GM21360 (cell line): ENCODE measurements around the gene SIX5.

Experiments
- ATAC-seq: cut with Tn5 transposase; IDR thresholded peaks from one replicate; pipeline ENCODE4 v1.9.1; 2021; ENCODE audit warnings: mild to moderate bottlenecking, moderate library complexity; ENCODE audit not compliant: unreplicated experiment

Gene SIX5

DNA sequence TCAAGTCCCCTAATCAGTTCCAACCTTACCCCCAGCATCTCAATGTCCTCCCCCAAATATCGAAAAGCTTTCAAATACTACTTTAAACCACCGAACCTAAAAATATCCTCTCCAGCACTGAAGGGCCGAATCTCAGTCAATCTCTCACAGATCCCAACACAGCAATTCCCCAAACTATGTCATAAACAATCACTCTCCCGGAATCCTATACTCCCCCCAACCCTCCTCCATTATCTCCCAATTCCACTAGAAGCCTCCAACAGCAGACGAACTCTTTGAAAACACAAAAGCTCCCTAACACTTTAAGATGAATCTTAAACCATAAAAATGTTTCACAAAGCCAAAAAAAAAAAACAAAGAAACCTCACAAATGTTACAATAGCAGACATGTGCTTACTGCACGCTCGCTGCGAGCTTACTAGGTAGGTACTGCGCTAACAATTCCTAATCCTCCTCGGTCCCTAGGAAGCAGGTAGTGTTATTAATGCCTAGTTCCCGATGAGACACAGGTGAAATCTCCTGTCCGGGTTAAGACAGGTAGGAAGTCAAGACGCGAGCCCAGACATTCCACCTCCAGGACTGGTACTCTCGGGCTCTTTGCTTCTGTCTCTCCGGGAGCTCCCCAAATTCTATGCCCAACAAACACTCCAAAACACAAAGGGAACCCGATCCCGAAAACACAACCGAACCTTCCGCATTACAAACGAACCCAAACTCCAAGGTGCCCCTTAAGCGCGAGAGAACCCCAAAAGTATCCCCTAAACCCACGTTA is 52.5 kb downstream of the SIX5 start:
- no peak for ATAC-seq

- ATAC-seq = no peak
Measured at GRCh38 chr19:45715139-45715538, 53.9 kb downstream of the SIX5 start.
